Panc1 (cell line): ENCODE measurements around the gene HID1.

Experiments used
- CTCF ChIP-seq: fragments of 450-650 bp; IDR thresholded peaks from 2 replicates; pipeline ENCODE4 v1.5.1; 2017; ENCODE audit warnings: mild to moderate bottlenecking
- POLR2AphosphoS5 ChIP-seq: IDR thresholded peaks from 2 replicates; pipeline ENCODE4 v1.6.1; 2012; ENCODE audit warnings: mild to moderate bottlenecking, low read depth, low read length, moderate library complexity
- REST ChIP-seq, 2 experiments: IDR thresholded peaks; 2 replicates each; pipeline ENCODE4 v1.6.1; 2011 to 2012; ENCODE audit warnings: low read depth in 2 of 2, control low read depth in 1 of 2, low read length in 1 of 2, mild to moderate bottlenecking in 1 of 2, moderate library complexity in 1 of 2; ENCODE audit not compliant: insufficient read depth in 1 of 2
- SIN3A ChIP-seq: IDR thresholded peaks from 2 replicates; pipeline ENCODE4 v1.6.1; 2012; ENCODE audit warnings: low read depth, mild to moderate bottlenecking, low read length, moderate library complexity, borderline replicate concordance; ENCODE audit not compliant: insufficient read depth
- TCF7L2 ChIP-seq: IDR thresholded peaks from 2 replicates; pipeline ENCODE4 v1.6.1; 2011; ENCODE audit warnings: mild to moderate bottlenecking, low read depth, low read length, inconsistent platforms

GRCh38 chr17:74987418-74987908, 14.9 kb upstream of the HID1 start, which contains the start of gene CDR2L:
- no peak for TF ChIP-seq CTCF
- TF ChIP-seq REST (IDR thresholded peaks at IDR 0.05; ENCODE audit: insufficient read depth in 1 of 2, low read depth in 2 of 2, low read length in 1 of 2), result no peak
- peak; percentile 51; the same call in 1 of the 2 replicates for TF ChIP-seq POLR2AphosphoS5
- TF ChIP-seq SIN3A, result no peak
- no peak for TF ChIP-seq TCF7L2
